ENCODE data around the gene MYO5B.

GRCh38 chr18:50128506-50129271, 66.3 kb downstream of the MYO5B start:
- no peak for TF ChIP-seq EZH2 (IDR thresholded peaks at IDR 0.05; ENCODE audit: low read length)
- TF ChIP-seq, protein P1, sequence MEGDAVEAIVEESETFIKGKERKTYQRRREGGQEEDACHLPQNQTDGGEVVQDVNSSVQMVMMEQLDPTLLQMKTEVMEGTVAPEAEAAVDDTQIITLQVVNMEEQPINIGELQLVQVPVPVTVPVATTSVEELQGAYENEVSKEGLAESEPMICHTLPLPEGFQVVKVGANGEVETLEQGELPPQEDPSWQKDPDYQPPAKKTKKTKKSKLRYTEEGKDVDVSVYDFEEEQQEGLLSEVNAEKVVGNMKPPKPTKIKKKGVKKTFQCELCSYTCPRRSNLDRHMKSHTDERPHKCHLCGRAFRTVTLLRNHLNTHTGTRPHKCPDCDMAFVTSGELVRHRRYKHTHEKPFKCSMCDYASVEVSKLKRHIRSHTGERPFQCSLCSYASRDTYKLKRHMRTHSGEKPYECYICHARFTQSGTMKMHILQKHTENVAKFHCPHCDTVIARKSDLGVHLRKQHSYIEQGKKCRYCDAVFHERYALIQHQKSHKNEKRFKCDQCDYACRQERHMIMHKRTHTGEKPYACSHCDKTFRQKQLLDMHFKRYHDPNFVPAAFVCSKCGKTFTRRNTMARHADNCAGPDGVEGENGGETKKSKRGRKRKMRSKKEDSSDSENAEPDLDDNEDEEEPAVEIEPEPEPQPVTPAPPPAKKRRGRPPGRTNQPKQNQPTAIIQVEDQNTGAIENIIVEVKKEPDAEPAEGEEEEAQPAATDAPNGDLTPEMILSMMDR (optimal IDR thresholded peaks at IDR 0.05 in 1 of 3, IDR thresholded peaks at IDR 0.05 in 1 of 3, conservative IDR thresholded peaks at IDR 0.05 in 1 of 3; ENCODE audit: extremely low read depth in 1 of 3, insufficient read depth in 2 of 3, low read length in 3 of 3), result no peak

Data from keratinocyte (primary cell).